NCI-H774 (cell line): ENCODE results near the gene WDR33.
"Not testable (repeated sequence)": the region's sequence is repeated elsewhere in the genome, so short reads cannot be mapped to it uniquely, and the experiment has no call there.

Source experiments
- DNase-seq: peaks from one replicate; lab custom pipeline; 2025; lab: John Stamatoyannopoulos, UW

The WDR33 gene

DNA sequence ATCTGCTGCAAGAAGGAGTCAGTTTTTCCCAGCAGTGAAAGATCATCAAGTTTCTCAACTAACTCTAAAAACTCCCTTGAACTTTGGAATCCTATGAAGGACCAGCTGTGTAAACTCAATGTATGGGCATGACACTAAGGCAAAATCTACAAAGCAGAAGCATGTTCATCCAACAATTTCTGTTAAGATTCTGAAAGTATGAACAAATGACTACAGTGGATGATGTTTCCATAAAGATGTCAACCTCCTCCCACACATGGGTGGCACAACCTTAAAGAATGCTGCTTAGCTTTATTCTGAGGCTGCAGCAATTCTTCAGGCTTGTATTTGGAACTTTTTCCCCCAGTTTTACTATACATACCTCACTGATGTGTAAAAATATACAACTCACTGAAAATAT is 47.2 kb downstream of the WDR33 start:
- DNase-seq = no peak

- no peak for DNase-seq
These were observed 48.1 kb downstream of the WDR33 start for GRCh38 chr2:127762846-127763245.

GRCh38 chr2:127762441-127762840 is 48.5 kb downstream of the WDR33 start:
- DNase-seq = no peak

- no peak for DNase-seq
These were observed 51.0 kb downstream of the WDR33 start for GRCh38 chr2:127759931-127760330.

- DNase-seq = no peak
These were observed 56.8 kb downstream of the WDR33 start for GRCh38 chr2:127754186-127754585.

DNA sequence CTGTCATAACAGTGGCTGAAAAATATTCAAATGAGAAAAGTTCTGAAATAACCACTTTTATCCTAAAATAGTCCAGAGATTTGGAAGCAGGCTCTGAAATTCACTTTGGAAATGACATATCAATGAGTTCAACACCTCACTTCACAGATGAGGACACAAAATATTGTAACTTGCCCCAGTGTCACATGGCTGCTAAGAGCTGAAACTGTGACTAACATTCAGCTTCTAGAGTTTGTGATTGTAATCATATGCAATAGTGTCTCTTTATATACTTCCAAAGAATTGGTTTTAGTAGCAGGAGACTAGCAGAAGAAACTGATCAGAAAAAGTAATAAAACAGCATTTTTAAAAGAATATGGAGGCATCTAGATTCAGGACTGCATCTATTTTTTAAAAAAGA is 57.6 kb downstream of the WDR33 start:
- no peak for DNase-seq

GRCh38 chr2:127749537-127749936 is 61.4 kb downstream of the WDR33 start:
- not testable (repeated sequence) for DNase-seq

DNA sequence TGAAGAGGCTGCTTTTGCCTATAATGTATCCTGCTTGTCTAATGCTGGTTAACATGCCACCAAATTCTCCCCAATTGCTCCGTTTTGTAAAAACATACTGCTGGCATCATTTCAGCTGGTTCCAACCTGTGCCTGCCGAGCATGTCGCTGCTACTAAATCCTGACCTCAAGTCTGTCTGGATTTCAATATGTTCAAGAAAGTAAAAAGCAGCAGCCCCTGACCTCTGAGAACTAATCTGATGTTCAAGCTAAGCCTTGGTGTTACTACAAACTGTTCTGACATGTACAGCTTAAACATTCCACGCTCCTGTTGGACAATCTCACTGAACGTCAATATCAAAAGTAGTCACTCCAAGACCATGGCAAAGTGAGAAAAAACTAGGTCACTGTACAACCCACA is 63.4 kb downstream of the WDR33 start:
- DNase-seq = no peak

GRCh38 chr2:127743477-127744026 is 67.4 kb downstream of the WDR33 start:
- no peak for DNase-seq

DNA sequence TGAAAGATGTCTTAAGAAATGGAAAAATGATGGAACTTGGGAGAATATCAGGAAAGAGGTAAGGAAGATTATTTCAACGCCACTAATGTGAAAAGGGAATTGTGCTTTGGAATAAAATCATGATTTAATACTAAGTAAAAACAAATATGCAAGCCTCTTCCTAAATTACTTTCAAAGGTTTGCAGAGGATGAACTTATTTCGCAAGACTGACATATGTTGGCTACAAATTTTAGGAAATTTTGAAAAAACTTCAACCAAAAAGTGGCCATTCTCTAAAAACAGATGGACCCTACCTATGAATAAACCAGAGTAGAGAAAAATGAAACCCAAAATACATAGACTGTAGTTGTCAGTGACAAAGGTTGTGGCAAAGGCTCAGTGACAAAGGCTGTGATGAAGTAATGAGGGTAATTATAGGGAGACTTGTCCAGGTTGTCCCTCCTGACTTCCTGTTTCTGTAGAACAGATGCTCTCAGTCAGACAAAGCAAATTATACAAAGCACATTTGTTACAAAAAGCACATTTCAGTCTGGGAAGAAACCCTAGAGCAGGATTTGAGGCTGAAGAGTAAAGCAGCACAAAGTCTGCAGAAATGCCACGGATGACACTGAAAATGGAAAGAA is 70.2 kb downstream of the WDR33 start:
- DNase-seq = peak; percentile 39

- DNase-seq = no peak
These were observed 71.2 kb downstream of the WDR33 start for GRCh38 chr2:127739800-127740199.

DNA sequence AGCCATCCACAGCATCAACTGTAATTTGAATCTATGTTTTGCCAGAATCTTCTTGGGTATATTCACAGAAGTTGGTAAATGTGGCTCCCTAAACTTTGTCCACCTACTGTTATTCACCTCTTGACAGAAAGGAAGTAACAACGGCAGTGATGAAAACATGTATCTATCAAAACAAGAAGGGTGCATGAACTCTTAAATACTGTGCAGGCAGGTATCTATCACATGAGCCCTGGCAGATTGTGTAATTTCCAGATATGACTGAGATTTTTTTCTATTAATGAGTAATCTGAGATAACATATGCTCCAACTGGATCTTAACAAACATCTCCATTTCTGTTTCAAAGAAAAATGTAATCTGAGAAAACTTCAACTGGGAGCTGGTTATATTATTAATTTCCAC is 73.1 kb downstream of the WDR33 start:
- no peak for DNase-seq

DNA sequence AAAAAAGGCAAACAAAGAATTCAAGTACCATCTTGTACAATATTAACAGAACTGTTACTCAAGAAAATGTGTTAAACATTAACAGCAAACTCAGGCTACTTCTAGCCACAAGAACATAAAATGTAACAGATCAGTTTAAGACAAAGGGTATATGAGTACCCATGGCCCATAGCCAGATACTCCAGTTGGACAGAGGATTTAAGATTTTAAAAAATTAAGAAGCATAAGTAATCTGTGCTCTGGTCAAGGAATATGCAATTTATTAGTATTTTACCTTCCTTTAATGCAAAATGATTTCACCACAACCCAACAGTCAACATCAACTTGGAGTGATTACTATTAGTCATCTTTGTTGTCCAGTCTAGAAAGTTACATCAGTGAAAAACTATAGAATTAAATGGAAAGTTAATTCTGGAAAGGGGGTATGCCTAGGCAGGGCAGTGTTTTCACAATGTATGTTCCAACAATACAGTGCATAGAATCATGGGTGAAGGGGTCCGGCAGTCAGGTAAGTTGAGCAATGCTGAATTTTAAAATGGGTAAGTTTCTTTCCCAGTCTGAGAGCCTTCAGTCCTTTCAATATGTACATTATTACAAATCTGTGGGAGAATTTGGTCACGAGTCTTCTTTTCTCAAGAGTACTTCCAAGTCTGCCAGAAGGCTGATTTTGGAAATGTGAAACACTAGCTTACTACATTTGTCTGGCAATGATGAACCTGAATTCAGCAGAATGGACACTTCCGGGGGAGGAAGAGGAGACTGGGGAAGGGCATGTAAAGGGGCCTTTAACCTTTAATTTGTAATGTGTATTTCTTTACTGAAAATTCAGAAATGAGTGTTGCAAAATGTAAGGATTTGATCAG is 75.2 kb downstream of the WDR33 start:
- DNase-seq = no peak

DNA sequence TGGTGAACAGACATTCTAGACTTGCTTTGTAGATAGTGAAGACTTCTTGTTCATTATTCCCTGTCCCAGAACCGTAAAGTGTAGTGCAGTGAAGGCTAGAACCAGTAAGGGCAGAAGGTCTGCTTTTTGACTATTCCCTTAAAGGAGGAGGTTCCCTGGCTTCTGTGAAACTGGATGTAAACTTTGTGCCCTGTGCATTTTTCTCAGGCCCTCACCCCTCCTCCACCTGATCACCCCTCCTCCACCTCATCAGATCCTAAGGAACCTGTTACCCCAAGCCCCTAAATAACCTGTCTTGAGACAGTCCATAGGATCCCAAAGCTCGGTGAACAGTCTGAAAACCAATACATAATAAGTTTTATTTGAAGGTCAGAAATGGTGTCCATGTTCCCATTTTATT is 75.9 kb downstream of the WDR33 start:
- no peak for DNase-seq

DNA sequence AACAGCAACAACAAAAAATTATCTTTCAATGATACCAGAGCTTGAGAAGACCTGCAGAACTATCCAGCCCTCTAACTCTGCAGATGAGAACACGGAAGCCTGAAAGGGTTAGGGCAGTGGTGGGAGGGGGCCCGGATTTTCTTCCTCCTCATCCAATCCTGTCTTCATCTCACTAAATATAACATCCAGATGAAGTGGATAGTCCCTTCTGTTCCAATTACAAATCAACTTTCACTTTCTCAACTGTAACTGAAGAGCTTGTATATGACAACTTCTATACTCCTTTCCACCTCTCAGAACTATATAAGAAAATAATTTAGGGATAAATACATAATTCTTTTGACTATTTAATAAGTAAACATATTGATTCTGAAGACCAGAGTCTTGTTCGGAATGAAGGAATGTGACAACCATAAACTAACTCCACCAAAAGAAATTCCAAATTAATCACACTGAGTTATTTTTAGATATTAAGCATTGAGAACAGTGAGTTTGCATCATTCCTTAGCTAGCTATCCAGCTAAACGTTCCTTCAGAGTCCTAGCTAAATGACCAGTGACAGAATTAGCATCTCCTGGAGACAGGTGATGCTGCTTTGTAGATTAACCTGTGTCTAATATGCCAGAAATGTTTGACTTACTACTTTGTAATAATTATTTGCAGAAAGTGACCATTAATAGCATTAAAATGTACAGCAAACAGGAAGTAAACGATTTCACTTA is 77.0 kb downstream of the WDR33 start:
- DNase-seq = no peak

DNA sequence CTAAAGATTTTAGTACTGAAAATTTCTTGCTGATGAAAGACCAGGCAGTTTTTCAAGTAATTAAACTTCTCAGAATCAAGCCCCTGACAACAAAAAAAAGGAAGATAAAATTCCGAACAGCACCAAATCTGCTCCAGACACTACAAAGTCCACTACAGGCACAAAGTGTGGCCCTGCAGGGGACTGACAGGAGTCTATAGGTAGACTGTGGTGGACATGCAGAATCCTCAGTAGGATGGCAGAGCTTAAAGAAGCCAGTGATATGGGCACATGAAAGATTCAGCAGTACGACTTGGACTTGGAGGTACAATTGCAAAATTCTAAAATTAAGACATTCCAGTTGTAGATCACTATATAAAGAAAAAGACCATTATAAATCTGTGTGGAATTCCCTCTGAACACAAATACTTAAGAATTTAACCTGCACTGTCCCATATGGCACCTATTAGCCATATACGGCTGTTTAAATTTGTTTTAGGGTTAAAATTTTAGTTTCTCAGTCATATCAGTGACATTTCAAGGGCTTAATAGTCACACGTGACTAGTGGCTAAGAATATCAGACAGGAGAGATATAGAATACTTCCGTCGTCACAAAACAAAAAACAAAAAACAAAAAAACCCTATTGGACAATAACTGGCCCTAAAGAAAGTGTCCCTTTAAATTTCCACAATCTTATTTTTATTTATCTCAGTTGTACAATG is 77.7 kb downstream of the WDR33 start:
- no peak for DNase-seq

DNA sequence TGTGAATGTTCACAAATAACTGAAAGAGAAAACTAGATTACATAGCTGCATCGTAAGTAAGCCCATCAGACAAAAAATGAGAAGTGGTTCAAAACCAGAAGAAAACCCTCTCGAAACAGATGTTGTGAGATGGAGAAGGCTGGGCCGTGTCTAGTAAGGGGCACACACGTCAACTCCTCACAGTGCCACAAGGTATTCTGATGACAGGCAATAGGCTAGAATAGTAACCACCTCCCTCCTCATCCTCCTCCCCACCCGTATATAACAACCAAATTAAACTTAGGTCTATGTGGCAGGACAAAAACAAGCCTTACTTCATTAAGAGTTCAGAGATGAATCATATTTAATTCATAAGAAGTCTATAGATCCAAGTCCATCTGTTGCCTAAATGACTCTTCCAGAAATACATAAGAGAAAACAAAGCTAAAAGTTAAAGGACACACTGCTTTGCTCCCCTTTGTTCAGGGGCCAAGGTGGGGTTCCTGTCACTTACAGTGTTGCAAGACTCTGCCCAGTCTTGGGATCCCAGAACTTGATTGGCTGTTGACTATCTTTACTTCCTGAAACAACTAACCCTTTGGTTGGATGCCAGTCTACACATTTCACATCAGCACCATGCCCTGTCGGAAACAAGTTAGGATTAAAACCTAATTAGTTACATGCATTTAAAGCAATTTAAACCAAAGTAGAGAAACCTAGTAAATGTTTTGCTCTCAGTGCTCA is 84.7 kb downstream of the WDR33 start:
- no peak for DNase-seq

DNA sequence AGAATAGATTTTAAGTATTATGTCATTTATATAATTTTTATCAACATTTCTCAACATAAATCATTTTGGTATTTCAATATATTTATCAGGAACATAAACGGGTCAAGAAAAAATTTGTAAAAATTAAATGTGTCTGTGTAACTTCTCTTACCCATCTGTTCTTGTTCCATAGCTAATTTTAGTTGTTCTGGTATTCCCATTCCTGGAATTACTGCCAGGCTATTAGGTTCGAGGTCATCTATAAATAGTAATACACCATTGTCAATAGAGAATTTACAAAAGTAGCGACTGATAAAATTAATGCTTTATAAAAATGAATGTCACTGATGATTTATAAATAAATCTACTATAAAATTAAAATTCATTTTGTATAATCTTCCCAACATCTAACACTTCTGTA is 88.2 kb downstream of the WDR33 start:
- DNase-seq = no peak

DNA sequence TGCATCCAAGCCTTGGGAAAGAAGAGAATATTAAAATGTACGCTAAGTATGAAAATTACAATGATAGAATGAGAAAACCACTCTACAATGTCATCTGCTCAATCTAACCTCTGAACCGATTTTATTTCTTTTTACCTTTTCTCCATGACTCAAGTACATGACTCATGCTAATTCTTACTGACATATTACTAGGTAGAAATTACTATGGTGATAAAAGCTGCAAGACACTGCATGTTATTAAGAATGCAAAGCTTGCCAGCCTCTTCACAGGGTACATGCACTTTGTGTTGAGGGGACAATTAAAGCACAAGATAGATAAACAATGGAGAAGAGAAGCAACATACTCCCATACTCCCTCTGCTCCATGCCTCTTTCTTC is 89.0 kb downstream of the WDR33 start:
- no peak for DNase-seq

- DNase-seq = no peak
These were observed 89.5 kb downstream of the WDR33 start for GRCh38 chr2:127721311-127721977.
